Measurements from ENCODE around the gene NFIX.
A peak's percentile ranks its signal among the peaks of the same experiment; 100 is the strongest.

NFIX gene

GRCh38 chr19:13078897-13079541, 83.7 kb downstream of the NFIX start:
- DNase-seq: no peak

- DNase-seq: no peak
Observed at GRCh38 chr19:13079542-13079986, 84.3 kb downstream of the NFIX start.

- peak in 2 of 3 experiments; percentile 43 to 78 for DNase-seq
Observed at GRCh38 chr19:13082192-13083007, 87.1 kb downstream of the NFIX start.

GRCh38 chr19:13083008-13083404, 87.7 kb downstream of the NFIX start:
- DNase-seq: no peak

GRCh38 chr19:13083627-13084026, 88.4 kb downstream of the NFIX start:
- DNase-seq: peak in 1 of 3 experiments; percentile 69

GRCh38 chr19:13085666-13086065, 90.4 kb downstream of the NFIX start:
- no peak for DNase-seq

GRCh38 chr19:13086341-13086740, 91.1 kb downstream of the NFIX start:
- DNase-seq: no peak

- DNase-seq: no peak
Observed at GRCh38 chr19:13087295-13087694, 92.0 kb downstream of the NFIX start.

- no peak for DNase-seq
Observed at GRCh38 chr19:13087795-13088537, 92.7 kb downstream of the NFIX start.

- no peak for DNase-seq
Observed at GRCh38 chr19:13089139-13089856, 94.0 kb downstream of the NFIX start.

GRCh38 chr19:13089857-13090507, 94.7 kb downstream of the NFIX start:
- DNase-seq: no peak

- DNase-seq: peak in 1 of 3 experiments; percentile 6
Observed at GRCh38 chr19:13090511-13091231, 95.4 kb downstream of the NFIX start.

- DNase-seq: peak in 2 of 3 experiments; percentile 75 to 79
Observed at GRCh38 chr19:13091400-13092157, 96.3 kb downstream of the NFIX start.

- no peak for DNase-seq
Observed at GRCh38 chr19:13092158-13092543, 96.9 kb downstream of the NFIX start.

GRCh38 chr19:13092606-13093235, 97.4 kb downstream of the NFIX start:
- no peak for DNase-seq

- peak; percentile 55 to 94 (median 79) for DNase-seq
Observed at GRCh38 chr19:13093407-13094105, 98.3 kb downstream of the NFIX start.

- no peak for DNase-seq
Observed at GRCh38 chr19:13094106-13094504, 98.8 kb downstream of the NFIX start.

- DNase-seq: no peak
Observed at GRCh38 chr19:13094771-13095392, 99.6 kb downstream of the NFIX start.

- DNase-seq: no peak
Observed at GRCh38 chr19:13095393-13095784, 100.1 kb downstream of the NFIX start.

All from NCI-H1417 (cell line).